Measurements from ENCODE around the gene LHPP.

The LHPP gene

DNA sequence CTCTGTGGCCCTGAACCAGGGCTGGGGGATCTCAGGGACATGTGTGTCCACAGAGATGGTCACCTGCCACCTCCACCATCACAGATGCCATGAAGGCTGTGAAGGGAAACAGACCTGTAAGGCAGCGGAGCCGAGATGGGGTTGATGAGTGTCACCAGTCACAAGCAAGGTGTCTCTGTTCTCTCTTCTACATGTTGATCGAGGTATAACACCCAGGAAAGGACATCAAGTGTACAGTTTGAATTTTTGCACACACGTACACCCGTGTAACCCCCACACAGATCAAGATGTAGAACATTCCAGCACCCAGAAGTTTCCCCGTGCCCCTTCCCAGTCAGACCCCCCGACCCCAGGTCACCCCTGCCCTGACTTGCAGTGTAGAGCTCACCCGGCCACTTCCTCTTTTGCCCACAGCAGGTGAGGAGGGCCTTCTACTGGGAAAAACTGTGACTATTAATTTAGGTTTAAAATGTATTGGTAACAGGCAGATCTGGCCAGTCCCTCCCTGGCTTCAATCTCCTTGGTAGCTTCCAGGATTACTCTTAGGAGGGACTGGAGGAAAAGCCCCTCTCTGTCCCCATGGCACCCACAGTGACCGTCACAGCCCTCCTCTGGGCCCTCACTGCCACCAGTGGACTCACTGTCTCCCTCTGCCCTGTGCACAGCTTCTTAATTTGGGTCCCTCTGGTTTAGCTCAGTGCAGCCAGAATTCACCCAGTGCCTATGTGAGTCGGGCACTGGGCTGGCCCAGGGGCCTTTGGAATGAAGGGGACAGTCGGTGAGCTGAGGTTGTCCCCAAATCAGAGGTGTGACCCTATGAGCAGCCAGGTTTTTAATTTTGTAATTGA, 108.2 kb downstream of the LHPP start:
- no peak for DNase-seq (ENCODE audit: low spot score)
- in situ Hi-C loops (cut with MboI; ENCODE audit: low pct_unique_long_range_greater_than_20kb, low sequenced_read_pairs, unreplicated experiment) = no loop called here
- TF ChIP-seq, protein P1, sequence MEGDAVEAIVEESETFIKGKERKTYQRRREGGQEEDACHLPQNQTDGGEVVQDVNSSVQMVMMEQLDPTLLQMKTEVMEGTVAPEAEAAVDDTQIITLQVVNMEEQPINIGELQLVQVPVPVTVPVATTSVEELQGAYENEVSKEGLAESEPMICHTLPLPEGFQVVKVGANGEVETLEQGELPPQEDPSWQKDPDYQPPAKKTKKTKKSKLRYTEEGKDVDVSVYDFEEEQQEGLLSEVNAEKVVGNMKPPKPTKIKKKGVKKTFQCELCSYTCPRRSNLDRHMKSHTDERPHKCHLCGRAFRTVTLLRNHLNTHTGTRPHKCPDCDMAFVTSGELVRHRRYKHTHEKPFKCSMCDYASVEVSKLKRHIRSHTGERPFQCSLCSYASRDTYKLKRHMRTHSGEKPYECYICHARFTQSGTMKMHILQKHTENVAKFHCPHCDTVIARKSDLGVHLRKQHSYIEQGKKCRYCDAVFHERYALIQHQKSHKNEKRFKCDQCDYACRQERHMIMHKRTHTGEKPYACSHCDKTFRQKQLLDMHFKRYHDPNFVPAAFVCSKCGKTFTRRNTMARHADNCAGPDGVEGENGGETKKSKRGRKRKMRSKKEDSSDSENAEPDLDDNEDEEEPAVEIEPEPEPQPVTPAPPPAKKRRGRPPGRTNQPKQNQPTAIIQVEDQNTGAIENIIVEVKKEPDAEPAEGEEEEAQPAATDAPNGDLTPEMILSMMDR (IDR thresholded peaks at IDR 0.05; ENCODE audit: extremely low read depth, insufficient read depth, missing control alignments) = no peak

- TF ChIP-seq, protein P1 (IDR thresholded peaks at IDR 0.05; ENCODE audit: extremely low read depth, insufficient read depth, missing control alignments) = no peak
- DNase-seq (ENCODE audit: low spot score) = no peak
- in situ Hi-C loops (cut with MboI; ENCODE audit: low pct_unique_long_range_greater_than_20kb, low sequenced_read_pairs, unreplicated experiment) = no loop called here
Measured at GRCh38 chr10:124570646-124571045, 109.0 kb downstream of the LHPP start.

DNA sequence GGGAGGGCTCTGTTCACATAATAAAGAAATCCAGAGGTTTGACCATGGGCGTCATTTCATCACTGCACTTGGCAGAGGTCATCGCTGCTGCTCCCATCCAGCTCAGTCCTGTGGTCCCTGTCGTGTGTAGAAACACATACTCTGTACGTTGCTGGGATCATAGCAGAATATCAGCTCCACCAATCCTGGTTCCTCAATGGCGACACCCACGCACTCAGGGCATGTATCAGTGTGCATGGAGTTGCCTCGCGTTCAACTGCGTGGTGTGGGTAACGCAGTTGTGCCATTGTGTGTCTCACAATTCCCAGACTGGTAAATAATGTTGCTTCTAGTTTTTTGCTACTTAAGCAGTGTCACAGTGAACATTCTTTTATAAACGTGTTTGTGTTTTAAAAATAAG, 111.1 kb downstream of the LHPP start:
- DNase-seq (ENCODE audit: low spot score) = no peak
- in situ Hi-C loops (cut with MboI; ENCODE audit: low pct_unique_long_range_greater_than_20kb, low sequenced_read_pairs, unreplicated experiment) = no loop called here
- TF ChIP-seq, protein P1 (IDR thresholded peaks at IDR 0.05; ENCODE audit: extremely low read depth, insufficient read depth, missing control alignments) = no peak

DNA sequence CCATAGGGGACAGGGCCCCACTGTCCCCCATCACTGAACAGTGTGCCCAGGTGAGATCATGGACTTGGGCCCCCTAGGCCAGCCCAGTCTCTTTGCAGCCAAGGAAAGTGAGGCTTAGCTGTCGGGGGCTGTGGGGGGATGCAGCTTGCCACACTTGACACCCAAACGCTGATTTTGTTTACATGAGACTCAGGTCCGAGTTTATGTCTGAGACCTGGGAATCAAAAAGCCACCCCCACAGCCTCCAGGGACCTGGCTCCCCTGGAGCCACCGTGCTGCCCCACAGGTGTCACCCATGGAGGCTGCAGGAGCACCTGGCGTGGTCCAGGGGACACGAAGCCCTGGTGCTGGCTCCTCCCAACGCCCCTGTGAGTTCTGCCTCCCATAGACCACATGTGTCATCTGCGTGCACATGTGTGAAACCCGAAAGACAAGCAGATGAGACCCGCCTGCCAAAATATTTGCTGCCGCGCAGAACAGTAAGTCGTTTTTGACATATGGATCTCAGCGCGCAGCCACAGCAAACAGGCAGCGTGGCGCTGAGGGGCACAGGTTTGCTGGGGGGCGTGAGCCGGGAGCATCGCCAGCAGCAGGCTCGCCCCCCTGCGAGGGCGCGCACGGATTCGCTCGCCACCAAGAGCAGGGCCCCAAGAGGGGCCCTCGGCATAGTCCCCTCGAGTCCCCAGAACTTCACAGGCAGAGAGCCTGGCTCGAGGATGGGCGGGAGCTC, 112.3 kb downstream of the LHPP start:
- in situ Hi-C loops (cut with MboI; ENCODE audit: low pct_unique_long_range_greater_than_20kb, low sequenced_read_pairs, unreplicated experiment) = no loop called here

GRCh38 chr10:124574456-124575070, 112.9 kb downstream of the LHPP start:
- TF ChIP-seq, protein P1 (IDR thresholded peaks at IDR 0.05; ENCODE audit: extremely low read depth, insufficient read depth, missing control alignments) = no peak
- in situ Hi-C loops (cut with MboI; ENCODE audit: low pct_unique_long_range_greater_than_20kb, low sequenced_read_pairs, unreplicated experiment) = no loop called here
- DNase-seq (ENCODE audit: low spot score) = no peak

More for the DNA sequence above, 112.3 kb downstream of the LHPP start:
- no peak for DNase-seq (ENCODE audit: low spot score)
- TF ChIP-seq, protein P1 (IDR thresholded peaks at IDR 0.05; ENCODE audit: extremely low read depth, insufficient read depth, missing control alignments) = no peak

All from GM13977 (cell line).